Measurements from ENCODE around the gene IGLON5. TPM values are rescaled to one million over a fixed set of nuclear protein-coding genes. Genes with fewer than 3 reads are reported as not detected.

IGLON5 gene
- total and polyA plus RNA-seq, 2 experiments from 2014 or later, result 5.0 to 29.1 TPM

GRCh38 chr19:51323481-51324166 is 12.2 kb downstream of the IGLON5 start:
- Histone ChIP-seq H3K9me2 (ENCODE audit: insufficient read depth) (no peaks in the 10 kb centered on the region), H3K27ac (ENCODE audit: low read depth) (no peak overlapping the region), H4K20me1 (replicated peaks; ENCODE audit: insufficient read depth) (peaks cover 2% of the 10 kb centered on the region; the same call in 1 of the 2 replicates), H3K4me1 (ENCODE audit: insufficient read depth) (peaks cover 8% of the 10 kb centered on the region; the same call in 1 of the 2 replicates), H3F3A (replicated peaks; ENCODE audit: low read depth) (no peaks in the 10 kb centered on the region), H2AFZ (no peak overlapping the region), H3K4me3 (no peak overlapping the region), H3K4me2 (no peak overlapping the region), H3K79me2 (replicated peaks; ENCODE audit: insufficient read depth) (no peaks in the 10 kb centered on the region), H3K27me3 (ENCODE audit: insufficient read depth) (peaks cover 17% of the 10 kb centered on the region), H3K36me3 (ENCODE audit: insufficient read depth) (no peaks in the 10 kb centered on the region)
- Mint-ChIP-seq H3K27me3 (ENCODE audit: insufficient read depth, low read depth, poor library complexity) (peaks cover 23% of the 10 kb centered on the region), H3K4me1 (peaks cover 15% of the 10 kb centered on the region), H3K4me3 (no peak overlapping the region), H3K9me3 (no peaks in the 10 kb centered on the region; the same call in 2 of the 3 replicates), H3K27ac (no peak overlapping the region), H3K36me3 (ENCODE audit: low read depth) (peaks cover 5% of the 10 kb centered on the region; the same call in 2 of the 3 replicates)
- no peak for ATAC-seq
- no peak for DNase-seq (ENCODE audit: low spot score)
- no peak for TF ChIP-seq POLR2AphosphoS5 (IDR thresholded peaks at IDR 0.05; ENCODE audit: low read depth)
- no peak for TF ChIP-seq REST (IDR thresholded peaks at IDR 0.05; ENCODE audit: unreplicated experiment)
- no peak for TF ChIP-seq ZNF114 (CRISPR knock-in tag; IDR thresholded peaks at IDR 0.05)
- no peak for TF ChIP-seq EZH2phosphoT487 (IDR thresholded peaks at IDR 0.05; ENCODE audit: unreplicated experiment)
- TF ChIP-seq EZH2 (IDR thresholded peaks at IDR 0.05; ENCODE audit: low read depth, unreplicated experiment), result no peak
- TF ChIP-seq CTCF (conservative IDR thresholded peaks at IDR 0.05; ENCODE audit: low read depth in 2 of 2), result no peak
- TF ChIP-seq ZNF462 (CRISPR knock-in tag; IDR thresholded peaks at IDR 0.05), result no peak
- TF ChIP-seq ZNF331 (CRISPR knock-in tag; IDR thresholded peaks at IDR 0.05; ENCODE audit: low read depth), result no peak
- no peak for TF ChIP-seq ETS1 (IDR thresholded peaks at IDR 0.05)
- TF ChIP-seq JUNB (IDR thresholded peaks at IDR 0.05; ENCODE audit: unreplicated experiment), result no peak
- TF ChIP-seq CREB1 (CRISPR knock-in tag; IDR thresholded peaks at IDR 0.05; ENCODE audit: low read depth), result no peak
- TF ChIP-seq NANOG (IDR thresholded peaks at IDR 0.05; ENCODE audit: borderline replicate concordance), result no peak
- no peak for TF ChIP-seq STAT1 (IDR thresholded peaks at IDR 0.05; ENCODE audit: unreplicated experiment)

Data from GM23338 (cell line).